ENCODE measurements around the gene CNPY4.

DNA sequence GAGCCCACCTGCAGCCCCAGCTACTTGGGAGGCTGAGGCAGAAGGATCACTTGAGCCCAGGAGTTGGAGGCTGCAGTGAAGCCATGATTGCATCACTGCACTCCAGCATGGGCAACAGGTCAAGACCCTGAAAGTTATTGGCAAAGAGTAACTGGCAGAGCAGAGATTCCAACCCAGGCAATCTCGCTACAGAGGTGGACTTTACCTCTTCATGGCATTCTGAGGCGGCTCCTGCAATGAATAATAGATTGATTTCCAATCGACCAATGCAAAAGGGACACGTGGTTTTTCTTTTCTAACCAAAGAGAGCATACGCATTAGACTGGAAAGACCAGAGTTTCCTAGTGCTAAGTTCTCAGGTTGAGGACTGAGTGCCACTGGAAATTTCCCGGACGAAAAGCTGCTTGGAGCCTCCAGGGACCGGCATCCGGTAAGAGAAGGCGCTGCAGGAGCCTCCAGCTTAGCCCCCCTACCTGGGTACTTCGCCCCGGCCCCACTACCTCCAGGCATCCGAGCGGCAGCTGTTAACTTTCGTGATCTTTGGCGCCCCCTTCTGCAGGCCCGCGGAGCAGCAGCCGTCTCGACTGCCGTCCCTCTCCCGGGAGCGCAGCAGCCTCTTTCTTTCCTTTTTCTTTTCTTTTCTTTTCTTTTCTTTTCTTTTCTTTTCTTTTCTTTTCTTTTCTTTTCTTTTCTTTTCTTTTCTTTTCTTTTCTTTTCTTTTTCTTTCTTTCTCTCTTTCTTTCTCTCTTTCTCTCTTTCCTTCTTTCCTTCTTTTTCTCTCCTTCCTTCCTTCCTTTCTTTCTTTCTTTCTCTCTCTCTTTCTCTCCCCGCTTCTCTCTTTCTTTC is 11.4 kb downstream of the CNPY4 start:
- TF ChIP-seq, protein P1, sequence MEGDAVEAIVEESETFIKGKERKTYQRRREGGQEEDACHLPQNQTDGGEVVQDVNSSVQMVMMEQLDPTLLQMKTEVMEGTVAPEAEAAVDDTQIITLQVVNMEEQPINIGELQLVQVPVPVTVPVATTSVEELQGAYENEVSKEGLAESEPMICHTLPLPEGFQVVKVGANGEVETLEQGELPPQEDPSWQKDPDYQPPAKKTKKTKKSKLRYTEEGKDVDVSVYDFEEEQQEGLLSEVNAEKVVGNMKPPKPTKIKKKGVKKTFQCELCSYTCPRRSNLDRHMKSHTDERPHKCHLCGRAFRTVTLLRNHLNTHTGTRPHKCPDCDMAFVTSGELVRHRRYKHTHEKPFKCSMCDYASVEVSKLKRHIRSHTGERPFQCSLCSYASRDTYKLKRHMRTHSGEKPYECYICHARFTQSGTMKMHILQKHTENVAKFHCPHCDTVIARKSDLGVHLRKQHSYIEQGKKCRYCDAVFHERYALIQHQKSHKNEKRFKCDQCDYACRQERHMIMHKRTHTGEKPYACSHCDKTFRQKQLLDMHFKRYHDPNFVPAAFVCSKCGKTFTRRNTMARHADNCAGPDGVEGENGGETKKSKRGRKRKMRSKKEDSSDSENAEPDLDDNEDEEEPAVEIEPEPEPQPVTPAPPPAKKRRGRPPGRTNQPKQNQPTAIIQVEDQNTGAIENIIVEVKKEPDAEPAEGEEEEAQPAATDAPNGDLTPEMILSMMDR (IDR thresholded peaks at IDR 0.05; ENCODE audit: borderline replicate concordance, extremely low read depth, low read length, poor library complexity, severe bottlenecking), result peak; percentile 90
- TF ChIP-seq EZH2 (IDR thresholded peaks at IDR 0.05; ENCODE audit: borderline replicate concordance, low read depth, low read length, severe bottlenecking), result no peak

Measured in DND-41 (cell line).